NCI-H526 (cell line): Measurements from ENCODE around the gene GABRG3.

Experiments
- DNase-seq, 2 experiments: peaks; one replicate each; lab custom pipeline; 2025; lab: John Stamatoyannopoulos, UW

GABRG3 gene

GRCh38 chr15:27576576-27576975, 605.6 kb downstream of the GABRG3 start:
- DNase-seq: no peak

GRCh38 chr15:27579738-27580137, 608.8 kb downstream of the GABRG3 start:
- no peak for DNase-seq

GRCh38 chr15:27582726-27583410, 611.9 kb downstream of the GABRG3 start:
- DNase-seq: no peak

- DNase-seq: no peak
These were observed 612.7 kb downstream of the GABRG3 start for GRCh38 chr15:27583651-27584050.

GRCh38 chr15:27585041-27585640, 614.2 kb downstream of the GABRG3 start:
- DNase-seq: no peak

GRCh38 chr15:27587810-27588209, 616.8 kb downstream of the GABRG3 start:
- DNase-seq: peak in 1 of 2 experiments; percentile 7

- DNase-seq: no peak
These were observed 618.3 kb downstream of the GABRG3 start for GRCh38 chr15:27589260-27589659.

- no peak for DNase-seq
These were observed 618.8 kb downstream of the GABRG3 start for GRCh38 chr15:27589782-27590181.
